Endometrial microvascular endothelial cells (primary cell): ENCODE results near the gene DSTN. TPM values are rescaled to one million over a fixed set of nuclear protein-coding genes. Genes with fewer than 3 reads are reported as not detected.

Experiments used
- in situ Hi-C: cut with HindIII; loops from 2 replicates; pipeline ENCODE4 v1.10.0; 2017; ENCODE audit warnings: low sequenced_read_pairs, low pct_unique_long_range_greater_than_20kb; ENCODE audit errors: inconsistent ontology term
- total RNA-seq: library from RNA; depleted of rRNA; stranded (reverse); fragments of >200 nt; gene quantifications from one replicate; pipeline ENCODE4 v1.2.3, GENCODE V29; 2015; ENCODE audit errors: inconsistent ontology term

Gene DSTN
- total RNA-seq, 1 donor from 2014 or later: 274 TPM

- in situ Hi-C loops: no loop called here
These were observed 32.6 kb downstream of the DSTN start for GRCh38 chr20:17602493-17602892.

GRCh38 chr20:17605131-17605660 is 35.3 kb downstream of the DSTN start:
- in situ Hi-C loops: no loop called here

- in situ Hi-C loops: no loop called here
These were observed 36.1 kb downstream of the DSTN start for GRCh38 chr20:17606001-17606400.

GRCh38 chr20:17608701-17609497 is 39.0 kb downstream of the DSTN start:
- in situ Hi-C loops: no loop called here

GRCh38 chr20:17609811-17610377 is 40.0 kb downstream of the DSTN start:
- in situ Hi-C loops: no loop called here

GRCh38 chr20:17610566-17611289 is 40.9 kb downstream of the DSTN start:
- in situ Hi-C loops: no loop called here

- in situ Hi-C loops: no loop called here
These were observed 41.3 kb downstream of the DSTN start for GRCh38 chr20:17611290-17611539.

GRCh38 chr20:17611540-17612286 is 41.8 kb downstream of the DSTN start:
- in situ Hi-C loops: no loop called here

GRCh38 chr20:17612287-17612991 is 42.6 kb downstream of the DSTN start:
- in situ Hi-C loops: no loop called here

- in situ Hi-C loops: no loop called here
These were observed 43.1 kb downstream of the DSTN start for GRCh38 chr20:17612992-17613327.

- in situ Hi-C loops: no loop called here
These were observed 43.7 kb downstream of the DSTN start for GRCh38 chr20:17613328-17614175.

GRCh38 chr20:17614176-17614811 is 44.4 kb downstream of the DSTN start:
- in situ Hi-C loops: no loop called here

GRCh38 chr20:17614812-17615644 is 45.2 kb downstream of the DSTN start:
- in situ Hi-C loops: no loop called here

- in situ Hi-C loops: no loop called here
These were observed 46.0 kb downstream of the DSTN start for GRCh38 chr20:17615645-17616479.

- in situ Hi-C loops: no loop called here
These were observed 46.8 kb downstream of the DSTN start for GRCh38 chr20:17616480-17617211.
